ENCODE measurements around the gene C9orf85. TPM values are rescaled to one million over a fixed set of nuclear protein-coding genes. Genes with fewer than 3 reads are reported as not detected.
"Not testable (repeated sequence)": the region's sequence is repeated elsewhere in the genome, so short reads cannot be mapped to it uniquely, and the experiment has no call there.

C9orf85 gene
- total RNA-seq, 1 donor from 2014 or later: 12.2 TPM

GRCh38 chr9:71984403-71984802 is 73.0 kb downstream of the C9orf85 start:
- DNase-seq (ENCODE audit: low spot score) (no peak), ATAC-seq (no peak)
- intact Hi-C loops (cut with DNase I): no loop called here

GRCh38 chr9:71984831-71985281 is 73.4 kb downstream of the C9orf85 start:
- intact Hi-C loops (cut with DNase I): no loop called here
- DNase-seq (ENCODE audit: low spot score): no peak
- ATAC-seq: no peak

- DNase-seq (ENCODE audit: low spot score) (no peak), ATAC-seq (no peak)
- intact Hi-C loops (cut with DNase I): no loop called here
Observed at GRCh38 chr9:71985297-71985911, 74.0 kb downstream of the C9orf85 start.

- intact Hi-C loops (cut with DNase I): no loop called here
- no peak for DNase-seq (ENCODE audit: low spot score)
- no peak for ATAC-seq
Observed at GRCh38 chr9:71986900-71987299, 75.5 kb downstream of the C9orf85 start.

GRCh38 chr9:71987471-71988371 is 76.3 kb downstream of the C9orf85 start:
- DNase-seq (ENCODE audit: low spot score) (no peak), ATAC-seq (no peak)
- intact Hi-C loops (cut with DNase I): no loop called here

- no peak for ATAC-seq
Observed at GRCh38 chr9:71990466-71990865, 79.0 kb downstream of the C9orf85 start.

GRCh38 chr9:72005451-72005850 is 94.0 kb downstream of the C9orf85 start:
- ATAC-seq (no peak), DNase-seq (ENCODE audit: low spot score) (no peak)
- intact Hi-C loops (cut with DNase I): no loop called here

More at GRCh38 chr9:71990466-71990865, 79.0 kb downstream of the C9orf85 start:
- intact Hi-C loops (cut with DNase I): no loop called here
- no peak for DNase-seq (ENCODE audit: low spot score)

- DNase-seq (ENCODE audit: low spot score): no peak
- intact Hi-C loops (cut with DNase I): no loop called here
- no peak for ATAC-seq
Observed at GRCh38 chr9:72006501-72006900, 95.1 kb downstream of the C9orf85 start.

- ATAC-seq; intact Hi-C loops (cut with DNase I); DNase-seq (ENCODE audit: low spot score): not testable (repeated sequence)
Observed at GRCh38 chr9:72007726-72008125, 96.3 kb downstream of the C9orf85 start.

- no peak for ATAC-seq
- intact Hi-C loops (cut with DNase I): no loop called here
- no peak for DNase-seq (ENCODE audit: low spot score)
Observed at GRCh38 chr9:72012646-72013045, 101.2 kb downstream of the C9orf85 start.

GRCh38 chr9:72013292-72013760 is 101.9 kb downstream of the C9orf85 start:
- DNase-seq (ENCODE audit: low spot score) (no peak), ATAC-seq (no peak)
- intact Hi-C loops (cut with DNase I): no loop called here

GRCh38 chr9:72022841-72023240 is 111.4 kb downstream of the C9orf85 start:
- DNase-seq (ENCODE audit: low spot score) (no peak), ATAC-seq (no peak)
- intact Hi-C loops (cut with DNase I): loop anchor here (10.0 kb wide), 1 partner anchor 208 kb away; no protein-coding TSS in a partner anchor

Other genes with a start within 250 kb of the C9orf85 start
- 111 TPM for gene CEMIP2, start 143.1 kb upstream of the C9orf85 start, total RNA-seq
- gene ABHD17B, start 446 bp upstream of the C9orf85 start, total RNA-seq: 14.4 TPM
- not detected for gene C9orf57, start 149.0 kb downstream of the C9orf85 start, total RNA-seq
- 2.4 TPM for gene GDA, start 237.8 kb downstream of the C9orf85 start, total RNA-seq